Spleen (tissue), 11 donors: ENCODE data around the gene ZNF474. TPM values are rescaled to one million over a fixed set of nuclear protein-coding genes. Genes with fewer than 3 reads are reported as not detected.

ENCODE experiments used
- DNase-seq: peaks from one replicate; pipeline ENCODE4 v3.0.0-alpha.2; 2020
- H3K27ac ChIP-seq, 8 donors: fragments of 200-600 bp; sonication (generic) in 7 of 8; 1 replicate in 4 of 8; 2 replicates in 4 of 8; pipeline versions ENCODE4 v1.5.0 to v1.8.0; 2016 to 2021; ENCODE audit warnings: inconsistent platforms in 4 of 8, mild to moderate bottlenecking in 4 of 8, moderate library complexity in 1 of 8
- H3K27me3 ChIP-seq, 7 donors: fragments of 200-600 bp; sonication (generic) in 6 of 7; replicated peaks in 1 of 7; 1 replicate in 4 of 7; 2 replicates in 3 of 7; pipeline versions ENCODE4 v1.5.0 to v1.8.0; 2016 to 2021; ENCODE audit warnings: inconsistent platforms in 3 of 7, mild to moderate bottlenecking in 1 of 7
- H3K36me3 ChIP-seq, 6 donors: fragments of 200-600 bp; sonication (generic) in 5 of 6; 1 replicate in 4 of 6; 2 replicates in 2 of 6; pipeline versions ENCODE4 v1.5.0 to v1.8.0; 2016 to 2021; ENCODE audit warnings: inconsistent platforms in 2 of 6
- H3K4me1 ChIP-seq, 6 donors: fragments of 200-600 bp; sonication (generic) in 5 of 6; 1 replicate in 3 of 6; 2 replicates in 3 of 6; pipeline versions ENCODE4 v1.5.0 to v1.8.0; 2016 to 2021; ENCODE audit warnings: inconsistent platforms in 3 of 6
- H3K4me3 ChIP-seq, 8 donors: fragments of 200-600 bp; sonication (generic) in 7 of 8; 1 replicate in 4 of 8; 2 replicates in 4 of 8; pipeline versions ENCODE4 v1.5.0 to v1.8.0; 2016 to 2021; ENCODE audit warnings: inconsistent platforms in 4 of 8, mild to moderate bottlenecking in 4 of 8, moderate library complexity in 2 of 8
- H3K9me3 ChIP-seq, 8 donors: fragments of 200-600 bp; sonication (generic) in 7 of 8; 1 replicate in 4 of 8; 2 replicates in 4 of 8; pipeline versions ENCODE4 v1.5.0 to v1.8.0; 2016 to 2021; ENCODE audit warnings: inconsistent platforms in 4 of 8
- POLR2A ChIP-seq, 3 donors: fragments of 450-650 bp; IDR thresholded peaks; one replicate each; pipeline ENCODE4 v1.5.1; 2017; ENCODE audit warnings: antibody characterized with exemption in 3 of 3, mild to moderate bottlenecking in 1 of 3
- POLR2AphosphoS5 ChIP-seq, 3 donors: sonication (generic); formaldehyde crosslinking; IDR thresholded peaks; one replicate each; pipeline ENCODE4 v1.5.1; 2017; ENCODE audit warnings: antibody characterized with exemption in 3 of 3
- WGBS, 5 donors: extraction: QIAGEN DNeasy Blood & Tissue Kit in 3 of 5; methylation state at CpG; one replicate each; pipeline versions ENCODE4 v1.1.5 to v1.1.7; 2013 to 2018; 5-methylcytosine and 5-hydroxymethylcytosine counted together
- intact Hi-C: fragments of 100-400 bp; cut with DNase I; formaldehyde crosslinking; loops from one replicate; pipeline ENCODE4 v1.15.0; 2023; ENCODE audit warnings: low total_unique reads
- polyA plus RNA-seq, 3 donors: library from polyadenylated mRNA; stranded (reverse); fragments of 200-250 nt; gene quantifications; one replicate each; pipeline ENCODE4 v1.2.1, GENCODE V29; 2013
- total RNA-seq, 7 donors: library from RNA; depleted of rRNA in 3 of 7; stranded (reverse); fragments of >200 nt in 3 of 7; fragmentation: NEBNext Ultra II Directional in 4 of 7; extraction: Animal tissue kit (Norgen Biotek cat#: 25700) in 4 of 7; gene quantifications; one replicate each; pipeline versions ENCODE4 v1.1.0 to v1.2.1, GENCODE V29; 2016 to 2021
- TF ChIP-seq, protein P1 (sequence below), 11 experiments: fragments of 200-600 bp in 7 of 11; fragments of 450-650 bp in 4 of 11; sonication (generic) in 4 of 11; IDR thresholded peaks in 8 of 11; conservative IDR thresholded peaks in 3 of 11; 1 replicate in 7 of 11; 2 replicates in 4 of 11; pipeline versions ENCODE4 v1.4.0 to v1.8.0; 2016 to 2021; ENCODE audit warnings: antibody characterized with exemption in 11 of 11, inconsistent platforms in 4 of 11, mild to moderate bottlenecking in 1 of 11
- donor health status: healthy with polysubstance abuse.
- donor health status: DM: no; HTN: no; CAD: no; lungs with moderate emphysema.
- donor health status: DM: no; HTN: no; CAD: no.
- donor health status: Bipolar disorder and iron deficiency.
- donor health status: healthy.
- donor health status: DM: no; HTN: no; CAD: no.
- donor health status: DM: yes; HTN: yes; CAD: no.

ZNF474 gene
- total and polyA plus RNA-seq, 10 donors, result 0.05 to 0.60 (median 0.42) TPM; not detected in 5

DNA sequence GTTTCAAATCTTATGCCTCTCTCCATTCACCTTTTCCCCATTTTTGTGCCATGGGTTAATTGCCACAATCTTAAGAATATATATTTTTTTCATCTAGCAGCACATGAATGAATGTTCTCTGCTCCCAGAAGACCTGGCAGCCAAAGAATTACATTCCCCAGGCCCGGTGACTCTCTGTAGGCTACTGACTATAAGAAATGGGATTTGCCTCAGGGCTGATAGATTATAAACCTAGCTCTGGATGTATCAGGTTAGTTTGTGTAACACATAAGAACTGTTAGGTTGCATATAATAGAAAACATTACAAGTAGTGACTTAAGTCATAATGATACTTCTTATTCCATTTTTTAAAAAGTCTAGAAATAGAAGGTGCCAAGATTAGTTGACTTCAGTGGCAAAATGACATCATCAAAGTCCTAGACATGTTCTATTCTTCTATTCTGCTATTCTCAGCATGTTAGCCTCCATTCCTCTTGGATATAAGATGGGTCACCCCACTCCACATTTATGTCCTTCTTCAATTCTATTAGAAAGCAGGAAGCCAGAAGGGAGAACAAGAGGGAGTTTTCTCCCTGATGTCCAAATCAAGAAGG is 10.9 kb upstream of the ZNF474 start:
- intact Hi-C loops, result no loop called here
- TF ChIP-seq, protein P1, sequence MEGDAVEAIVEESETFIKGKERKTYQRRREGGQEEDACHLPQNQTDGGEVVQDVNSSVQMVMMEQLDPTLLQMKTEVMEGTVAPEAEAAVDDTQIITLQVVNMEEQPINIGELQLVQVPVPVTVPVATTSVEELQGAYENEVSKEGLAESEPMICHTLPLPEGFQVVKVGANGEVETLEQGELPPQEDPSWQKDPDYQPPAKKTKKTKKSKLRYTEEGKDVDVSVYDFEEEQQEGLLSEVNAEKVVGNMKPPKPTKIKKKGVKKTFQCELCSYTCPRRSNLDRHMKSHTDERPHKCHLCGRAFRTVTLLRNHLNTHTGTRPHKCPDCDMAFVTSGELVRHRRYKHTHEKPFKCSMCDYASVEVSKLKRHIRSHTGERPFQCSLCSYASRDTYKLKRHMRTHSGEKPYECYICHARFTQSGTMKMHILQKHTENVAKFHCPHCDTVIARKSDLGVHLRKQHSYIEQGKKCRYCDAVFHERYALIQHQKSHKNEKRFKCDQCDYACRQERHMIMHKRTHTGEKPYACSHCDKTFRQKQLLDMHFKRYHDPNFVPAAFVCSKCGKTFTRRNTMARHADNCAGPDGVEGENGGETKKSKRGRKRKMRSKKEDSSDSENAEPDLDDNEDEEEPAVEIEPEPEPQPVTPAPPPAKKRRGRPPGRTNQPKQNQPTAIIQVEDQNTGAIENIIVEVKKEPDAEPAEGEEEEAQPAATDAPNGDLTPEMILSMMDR (IDR thresholded peaks at IDR 0.05 in 8 of 11, conservative IDR thresholded peaks at IDR 0.05 in 3 of 11), result no peak
- WGBS, 5 donors, result 88 to 96% (median 90%) methylated on average over 1 of the region's 1 CpG
- Histone ChIP-seq H3K4me3 (no peak overlapping the region), H3K27me3 (no peaks in the 10 kb centered on the region), H3K36me3 (no peaks in the 10 kb centered on the region), H3K4me1 (no peaks in the 10 kb centered on the region), H3K27ac (no peak overlapping the region), H3K9me3 (no peaks in the 10 kb centered on the region)
- DNase-seq, result no peak

DNA sequence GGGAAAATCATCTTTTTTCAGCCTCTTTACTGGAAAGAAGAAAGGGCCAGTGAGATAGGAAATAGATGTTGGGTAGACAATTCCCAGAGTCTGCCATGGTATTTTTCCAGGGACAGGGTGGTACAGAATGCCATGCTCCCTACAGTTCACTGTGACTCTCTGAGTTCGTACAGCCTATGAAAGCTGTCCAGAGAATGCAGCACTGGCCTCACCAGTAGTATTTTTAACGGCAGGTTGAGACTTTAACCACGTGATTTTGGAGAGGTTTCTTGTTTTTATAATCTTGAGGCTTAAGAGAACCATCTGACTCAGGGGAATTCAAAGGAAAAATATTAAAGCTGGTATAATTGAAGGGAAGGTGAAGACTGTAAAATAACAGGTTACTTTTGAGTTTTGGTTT is 10.1 kb upstream of the ZNF474 start:
- Histone ChIP-seq H3K4me3 (no peak overlapping the region), H3K9me3 (no peaks in the 10 kb centered on the region), H3K4me1 (no peaks in the 10 kb centered on the region), H3K27ac (no peak overlapping the region), H3K27me3 (no peaks in the 10 kb centered on the region), H3K36me3 (no peaks in the 10 kb centered on the region)
- intact Hi-C loops, result no loop called here
- DNase-seq, result no peak
- WGBS, 5 donors, result 75 to 83% (median 80%) methylated on average over 3 of the region's 3 CpGs
- TF ChIP-seq POLR2A (IDR thresholded peaks at IDR 0.05) (no peak), POLR2AphosphoS5 (IDR thresholded peaks at IDR 0.05) (no peak)
- TF ChIP-seq, protein P1 (IDR thresholded peaks at IDR 0.05 in 8 of 11, conservative IDR thresholded peaks at IDR 0.05 in 3 of 11), result no peak

DNA sequence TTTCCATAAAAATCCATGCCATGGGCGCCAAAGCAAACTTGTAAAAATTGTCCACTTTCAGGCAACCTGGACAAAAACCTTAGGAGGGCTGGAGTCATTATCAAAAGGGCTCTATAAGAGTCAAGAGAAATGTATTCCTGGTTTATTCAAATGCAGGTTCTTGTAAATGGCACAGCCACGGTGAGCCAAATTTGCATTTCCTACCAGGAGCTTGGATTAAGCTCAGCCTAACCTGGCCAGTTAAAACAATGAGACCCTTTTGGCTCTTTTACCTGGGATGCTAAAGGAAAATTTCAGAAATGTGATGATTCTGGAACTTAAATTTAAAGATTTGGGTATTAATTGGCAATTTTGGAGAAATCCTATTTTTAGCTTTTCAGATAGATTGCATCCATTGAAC is 8.9 kb upstream of the ZNF474 start:
- intact Hi-C loops, result no loop called here
- H3K36me3 ChIP-seq, result no peaks in the 10 kb centered on the region
- no peak for DNase-seq
- no peak overlapping the region for H3K4me3 ChIP-seq
- H3K27me3 ChIP-seq, result no peaks in the 10 kb centered on the region
- no peak overlapping the region for H3K27ac ChIP-seq
- no peaks in the 10 kb centered on the region for H3K9me3 ChIP-seq
- no peaks in the 10 kb centered on the region for H3K4me1 ChIP-seq
- TF ChIP-seq, protein P1 (IDR thresholded peaks at IDR 0.05 in 8 of 11, conservative IDR thresholded peaks at IDR 0.05 in 3 of 11), result no peak
- TF ChIP-seq POLR2A (IDR thresholded peaks at IDR 0.05), result no peak
- no peak for TF ChIP-seq POLR2AphosphoS5 (IDR thresholded peaks at IDR 0.05)
- WGBS, 5 donors, result 73 to 88% (median 80%) methylated on average over 2 of the region's 2 CpGs

- no peak overlapping the region for H3K4me3 ChIP-seq
- H3K36me3 ChIP-seq, result no peaks in the 10 kb centered on the region
- 57 to 88% (median 64%) methylated on average over 2 of the region's 2 CpGs for WGBS, 5 donors
- no peak overlapping the region for H3K27ac ChIP-seq
- TF ChIP-seq, protein P1 (IDR thresholded peaks at IDR 0.05 in 8 of 11, conservative IDR thresholded peaks at IDR 0.05 in 3 of 11), result no peak
- no peak for TF ChIP-seq POLR2AphosphoS5 (IDR thresholded peaks at IDR 0.05)
- TF ChIP-seq POLR2A (IDR thresholded peaks at IDR 0.05), result no peak
- no peaks in the 10 kb centered on the region for H3K27me3 ChIP-seq
- no peaks in the 10 kb centered on the region for H3K9me3 ChIP-seq
- no peaks in the 10 kb centered on the region for H3K4me1 ChIP-seq
- intact Hi-C loops, result no loop called here
- DNase-seq, result no peak
Observed at GRCh38 chr5:122120957-122121356, 8.4 kb upstream of the ZNF474 start.
